GM19099 (cell line): Measurements from ENCODE around the gene HIVEP2.

Experiments
- POLR2A ChIP-seq: IDR thresholded peaks from 3 replicates; pipeline ENCODE4 v1.6.1; 2011; ENCODE audit warnings: low read depth; ENCODE audit not compliant: insufficient read length; ENCODE audit errors: extremely low read depth

The HIVEP2 gene

GRCh38 chr6:142911430-142911829 lies 33.5 kb downstream of the HIVEP2 start:
- TF ChIP-seq POLR2A: no peak

GRCh38 chr6:142909686-142910085 lies 35.3 kb downstream of the HIVEP2 start:
- TF ChIP-seq POLR2A: no peak

- TF ChIP-seq POLR2A: no peak
Measured at GRCh38 chr6:142908235-142908634, 36.7 kb downstream of the HIVEP2 start.

GRCh38 chr6:142907544-142907943 lies 37.4 kb downstream of the HIVEP2 start:
- no peak for TF ChIP-seq POLR2A

- peak; percentile 6 for TF ChIP-seq POLR2A
Measured at GRCh38 chr6:142906945-142907470, 38.0 kb downstream of the HIVEP2 start.

- no peak for TF ChIP-seq POLR2A
Measured at GRCh38 chr6:142903812-142904211, 41.2 kb downstream of the HIVEP2 start.

GRCh38 chr6:142902636-142903053 lies 42.3 kb downstream of the HIVEP2 start:
- TF ChIP-seq POLR2A: no peak

- no peak for TF ChIP-seq POLR2A
Measured at GRCh38 chr6:142901611-142902010, 43.4 kb downstream of the HIVEP2 start.

GRCh38 chr6:142900227-142900971 lies 44.6 kb downstream of the HIVEP2 start:
- no peak for TF ChIP-seq POLR2A

GRCh38 chr6:142898927-142899895 lies 45.8 kb downstream of the HIVEP2 start:
- TF ChIP-seq POLR2A: no peak

- TF ChIP-seq POLR2A: no peak
Measured at GRCh38 chr6:142897659-142898058, 47.3 kb downstream of the HIVEP2 start.

- no peak for TF ChIP-seq POLR2A
Measured at GRCh38 chr6:142896732-142897131, 48.2 kb downstream of the HIVEP2 start.

- no peak for TF ChIP-seq POLR2A
Measured at GRCh38 chr6:142893088-142893487, 51.9 kb downstream of the HIVEP2 start.

- no peak for TF ChIP-seq POLR2A
Measured at GRCh38 chr6:142892254-142893021, 52.5 kb downstream of the HIVEP2 start.

GRCh38 chr6:142891454-142891853 lies 53.5 kb downstream of the HIVEP2 start:
- no peak for TF ChIP-seq POLR2A
